ENCODE data around the gene DDX42. TPM values are rescaled to one million over a fixed set of nuclear protein-coding genes. Genes with fewer than 3 reads are reported as not detected.

DDX42 gene
- total and polyA plus RNA-seq, 9 of the 15 experiments (the other 6 are each of a cell fraction or from before 2014, with no cell fraction given) = 16.5 to 149 (median 87.6) TPM

GRCh38 chr17:63772801-63773271 lies 1.1 kb upstream of the DDX42 start (continued):
- TF ChIP-seq TSHZ1 (CRISPR knock-in tag; IDR thresholded peaks at IDR 0.05) (no peak), PBX2 (CRISPR knock-in tag; IDR thresholded peaks at IDR 0.05; ENCODE audit: low read depth) (no peak), PBX2 (tag; conservative IDR thresholded peaks at IDR 0.05; ENCODE audit: low read depth) (0 out of 2 replicates have a peak, but pooled peaks have one; percentile 17), HDAC3 (IDR thresholded peaks at IDR 0.05; ENCODE audit: borderline replicate concordance, partially characterized antibody) (peak; percentile 25), MAFG (tag; conservative IDR thresholded peaks at IDR 0.05) (peak; percentile 75), ZBTB7A (IDR thresholded peaks at IDR 0.05; ENCODE audit: borderline replicate concordance, control insufficient read depth, low read depth, low read length) (no peak), MEIS2 (IDR thresholded peaks at IDR 0.05; ENCODE audit: partially characterized antibody) (no peak), RBM25 (IDR thresholded peaks at IDR 0.05; ENCODE audit: low read depth, low read length, severe bottlenecking) (no peak)
- TF ChIP-seq, protein P1, sequence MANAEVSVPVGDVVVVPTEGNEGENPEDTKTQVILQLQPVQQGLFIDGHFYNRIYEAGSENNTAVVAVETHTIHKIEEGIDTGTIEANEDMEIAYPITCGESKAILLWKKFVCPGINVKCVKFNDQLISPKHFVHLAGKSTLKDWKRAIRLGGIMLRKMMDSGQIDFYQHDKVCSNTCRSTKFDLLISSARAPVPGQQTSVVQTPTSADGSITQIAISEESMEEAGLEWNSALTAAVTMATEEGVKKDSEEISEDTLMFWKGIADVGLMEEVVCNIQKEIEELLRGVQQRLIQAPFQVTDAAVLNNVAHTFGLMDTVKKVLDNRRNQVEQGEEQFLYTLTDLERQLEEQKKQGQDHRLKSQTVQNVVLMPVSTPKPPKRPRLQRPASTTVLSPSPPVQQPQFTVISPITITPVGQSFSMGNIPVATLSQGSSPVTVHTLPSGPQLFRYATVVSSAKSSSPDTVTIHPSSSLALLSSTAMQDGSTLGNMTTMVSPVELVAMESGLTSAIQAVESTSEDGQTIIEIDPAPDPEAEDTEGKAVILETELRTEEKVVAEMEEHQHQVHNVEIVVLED (CRISPR knock-in tag; IDR thresholded peaks at IDR 0.05) = no peak
- TF ChIP-seq, protein P2, sequence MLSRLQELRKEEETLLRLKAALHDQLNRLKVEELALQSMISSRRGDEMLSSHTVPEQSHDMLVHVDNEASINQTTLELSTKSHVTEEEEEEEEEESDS (CRISPR knock-in tag; IDR thresholded peaks at IDR 0.05) = no peak
